HEK293 (cell line): Measurements from ENCODE around the gene ATP2C1.

ENCODE experiments used
- CTCF ChIA-PET: fragments of 350-600 bp; formaldehyde crosslinking; extraction: SDS; loops from one replicate; lab custom pipeline; 2021; ENCODE audit warnings: antibody characterized with exemption; lab: Yijun Ruan, JAX
- POLR2A ChIA-PET: fragments of 300-600 bp; formaldehyde crosslinking; extraction: SDS; loops from one replicate; lab custom pipeline; 2020; ENCODE audit warnings: antibody characterized with exemption, inconsistent platforms; lab: Yijun Ruan, JAX
- H3K27ac ChIP-seq: fragments of 200-500 bp; sonication (Bioruptor generic); 2 replicates; pipeline ENCODE4 v1.5.1; 2014; ENCODE audit warnings: low read depth, low read length, control low read depth, inconsistent platforms; ENCODE audit errors: extremely low read depth
- H3K36me3 ChIP-seq, 2 experiments: fragments of 200-500 bp in 1 of 2; sonication (Bioruptor generic) in 1 of 2; 1 replicate in 1 of 2; 2 replicates in 1 of 2; pipeline ENCODE4 v1.5.1; 2014 to 2017; ENCODE audit warnings: inconsistent platforms in 2 of 2, low read length in 2 of 2; ENCODE audit not compliant: control insufficient read depth in 2 of 2, insufficient read depth in 1 of 2
- H3K4me1 ChIP-seq: fragments of 200-500 bp; sonication (Bioruptor generic); 2 replicates; pipeline ENCODE4 v1.5.1; 2014; ENCODE audit warnings: mild to moderate bottlenecking, low read length, inconsistent platforms; ENCODE audit not compliant: control insufficient read depth, insufficient read depth
- H3K4me3 ChIP-seq: 2 replicates; pipeline ENCODE4 v1.5.1; 2011; ENCODE audit warnings: low read depth, mild to moderate bottlenecking, control low read depth, low read length, moderate library complexity
- H3K9me3 ChIP-seq: fragments of 200-500 bp; sonication (Bioruptor generic); 2 replicates; pipeline ENCODE4 v1.5.1; 2014; ENCODE audit warnings: low read depth, low read length, inconsistent platforms; ENCODE audit not compliant: control insufficient read depth, insufficient read depth
- EGR2 ChIP-seq: fragments of 450-650 bp; formaldehyde crosslinking; IDR thresholded peaks from 2 replicates; pipeline ENCODE4 v1.5.1; 2016; ENCODE audit warnings: low read depth, missing biosample characterization, missing genetic modification characterization
- GLIS2 ChIP-seq: fragments of 450-650 bp; formaldehyde crosslinking; IDR thresholded peaks from 2 replicates; pipeline ENCODE4 v1.5.1; 2016; ENCODE audit warnings: missing biosample characterization, missing genetic modification characterization
- HOXA7 ChIP-seq: sonication (generic); formaldehyde crosslinking; IDR thresholded peaks from 2 replicates; pipeline ENCODE4 v1.8.1; 2022; ENCODE audit warnings: missing genetic modification reagents, borderline replicate concordance
- KLF8 ChIP-seq: fragments of 450-650 bp; formaldehyde crosslinking; IDR thresholded peaks from 2 replicates; pipeline ENCODE4 v1.5.1; 2016; ENCODE audit warnings: missing biosample characterization, missing genetic modification characterization
- MYNN ChIP-seq: fragments of 450-650 bp; formaldehyde crosslinking; IDR thresholded peaks from 2 replicates; pipeline ENCODE4 v1.5.1; 2016; ENCODE audit warnings: missing biosample characterization, missing genetic modification characterization, borderline replicate concordance
- PBX3 ChIP-seq: sonication (generic); formaldehyde crosslinking; IDR thresholded peaks from 2 replicates; pipeline ENCODE4 v1.8.1; 2022; ENCODE audit warnings: mild to moderate bottlenecking, moderate library complexity, missing genetic modification reagents
- PRDM4 ChIP-seq: fragments of 450-650 bp; formaldehyde crosslinking; IDR thresholded peaks from 2 replicates; pipeline ENCODE4 v1.5.1; 2017; ENCODE audit warnings: missing biosample characterization, missing genetic modification characterization
- SP2 ChIP-seq: fragments of 450-650 bp; formaldehyde crosslinking; IDR thresholded peaks from 2 replicates; pipeline ENCODE4 v1.5.1; 2016; ENCODE audit warnings: missing biosample characterization, missing genetic modification characterization
- ZBTB10 ChIP-seq: fragments of 450-650 bp; formaldehyde crosslinking; IDR thresholded peaks from 2 replicates; pipeline ENCODE4 v1.5.1; 2016; ENCODE audit warnings: missing biosample characterization, missing genetic modification characterization
- ZBTB17 ChIP-seq: fragments of 450-650 bp; formaldehyde crosslinking; IDR thresholded peaks from 2 replicates; pipeline ENCODE4 v1.5.1; 2016; ENCODE audit warnings: missing biosample characterization, missing genetic modification characterization
- ZBTB20 ChIP-seq: fragments of 450-650 bp; formaldehyde crosslinking; IDR thresholded peaks from 2 replicates; pipeline ENCODE4 v1.5.1; 2016; ENCODE audit warnings: missing biosample characterization, missing genetic modification characterization
- ZBTB26 ChIP-seq: fragments of 450-650 bp; formaldehyde crosslinking; optimal IDR thresholded peaks from 2 replicates; pipeline ENCODE3; 2016; ENCODE audit warnings: missing biosample characterization, mild to moderate bottlenecking, missing genetic modification characterization
- ZBTB8A ChIP-seq: fragments of 450-650 bp; formaldehyde crosslinking; IDR thresholded peaks from 2 replicates; pipeline ENCODE4 v1.5.1; 2016; ENCODE audit warnings: missing biosample characterization, missing genetic modification characterization
- ZNF148 ChIP-seq: fragments of 450-650 bp; formaldehyde crosslinking; IDR thresholded peaks from 2 replicates; pipeline ENCODE4 v1.5.0; 2017; ENCODE audit warnings: missing biosample characterization, missing genetic modification characterization, borderline replicate concordance
- ZNF335 ChIP-seq: fragments of 450-650 bp; formaldehyde crosslinking; conservative IDR thresholded peaks from 2 replicates; pipeline ENCODE4 v1.5.1; 2016; ENCODE audit warnings: missing biosample characterization, missing genetic modification characterization
- ZNF398 ChIP-seq: fragments of 450-650 bp; formaldehyde crosslinking; IDR thresholded peaks from 2 replicates; pipeline ENCODE4 v1.5.1; 2017; ENCODE audit warnings: missing biosample characterization, missing genetic modification characterization
- ZNF600 ChIP-seq: fragments of 450-650 bp; formaldehyde crosslinking; IDR thresholded peaks from 2 replicates; pipeline ENCODE4 v1.5.1; 2016; ENCODE audit warnings: missing biosample characterization, missing genetic modification characterization
- ZNF664 ChIP-seq: fragments of 450-650 bp; formaldehyde crosslinking; IDR thresholded peaks from 2 replicates; pipeline ENCODE4 v1.5.1; 2016; ENCODE audit warnings: missing biosample characterization, missing genetic modification characterization
- ZXDB ChIP-seq: fragments of 450-650 bp; formaldehyde crosslinking; IDR thresholded peaks from 2 replicates; pipeline ENCODE4 v1.5.1; 2016; ENCODE audit warnings: missing biosample characterization, missing genetic modification characterization

Gene ATP2C1

GRCh38 chr3:130892759-130893375, 1.0 kb upstream of the ATP2C1 start (continued):
- no peak for TF ChIP-seq PBX3 (CRISPR knock-in tag)
- TF ChIP-seq ZBTB26, result no peak
- TF ChIP-seq, all 188 proteins: peak for 6

GRCh38 chr3:130894130-130894985, 474 bp downstream of the ATP2C1 start:
- ChIA-PET CTCF (interaction anchor here (0.6 to 5.2 kb wide), 6 partner anchors 25 to 1140 kb away, joined by 3 to 61 read pairs (median 4); partner anchors contain the start of gene CPNE4), POLR2A (interaction anchor here (0.6 to 1.9 kb wide), 12 partner anchors 13 to 148 kb away, joined by 3 to 10 read pairs (median 3); partner anchors contain the start of genes ASTE1, NEK11 and PIK3R4)
- peak overlapping the region; percentile 95 for H3K4me3 ChIP-seq
- H3K9me3 ChIP-seq, result no peaks in the 10 kb centered on the region
- peak overlapping the region; percentile 86 for H3K27ac ChIP-seq
- no peaks in the 10 kb centered on the region for H3K36me3 ChIP-seq
- peaks cover 5% of the 10 kb centered on the region for H3K4me1 ChIP-seq
- peak; percentile 82; the same call in 1 of the 2 replicates for TF ChIP-seq MYNN (tag by site-specific recombination)
- 0 out of 2 replicates have a peak, but pooled peaks have one; percentile 43 for TF ChIP-seq ZBTB10 (tag by site-specific recombination)
- peak; percentile 74 for TF ChIP-seq ZBTB26
- TF ChIP-seq GLIS2, result peak; percentile 11; the same call in 1 of the 2 replicates
- no peak for TF ChIP-seq ZNF600 (tag by site-specific recombination)
- TF ChIP-seq ZNF335 (tag by site-specific recombination), result peak; percentile 42
- 0 out of 2 replicates have a peak, but pooled peaks have one; percentile 4 for TF ChIP-seq SP2 (tag by site-specific recombination)
- TF ChIP-seq ZNF664 (tag by site-specific recombination), result no peak
- TF ChIP-seq ZBTB17, result no peak
- TF ChIP-seq EGR2 (tag by site-specific recombination), result peak; percentile 23; the same call in 1 of the 2 replicates
- TF ChIP-seq ZBTB8A, result no peak
- TF ChIP-seq HOXA7, result no peak
- TF ChIP-seq ZNF148 (tag by site-specific recombination), result no peak
- no peak for TF ChIP-seq KLF8 (tag by site-specific recombination)
- peak; percentile 97 for TF ChIP-seq ZNF398 (tag by site-specific recombination)
- peak; percentile 45; the same call in 1 of the 2 replicates for TF ChIP-seq PRDM4 (tag by site-specific recombination)
- 0 out of 2 replicates have a peak, but pooled peaks have one; percentile 10 for TF ChIP-seq ZBTB20 (tag by site-specific recombination)
- no peak for TF ChIP-seq ZXDB (tag by site-specific recombination)
